HG02763 (cell line): ENCODE data around the gene LCMT1.
"Not testable (repeated sequence)": the region's sequence is repeated elsewhere in the genome, so short reads cannot be mapped to it uniquely, and the experiment has no call there.

Experiments used
- ATAC-seq: cut with Tn5 transposase; IDR thresholded peaks from one replicate; pipeline ENCODE4 v1.9.1; 2021; ENCODE audit warnings: mild to moderate bottlenecking, moderate library complexity; ENCODE audit not compliant: unreplicated experiment

LCMT1 gene

DNA sequence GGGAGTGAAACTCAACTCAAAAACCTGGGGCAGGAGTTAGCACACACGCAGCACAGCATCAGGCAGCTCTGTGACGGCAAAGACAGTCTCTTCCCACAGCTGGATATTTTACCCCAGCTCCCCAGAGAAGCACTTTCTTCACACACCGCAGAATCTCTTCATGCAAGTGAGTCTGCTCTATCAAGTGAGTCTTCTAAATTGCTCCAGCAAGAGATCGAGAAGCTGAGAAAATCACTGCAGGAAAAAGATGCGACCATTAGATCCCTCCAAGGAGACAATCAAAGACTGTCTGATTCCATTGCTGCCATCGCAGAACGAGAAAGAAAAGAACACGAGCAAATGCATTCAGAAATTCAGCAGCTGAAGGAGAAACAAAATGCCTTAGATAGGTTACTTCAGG, 16.9 kb upstream of the LCMT1 start:
- no peak for ATAC-seq

- ATAC-seq = no peak
These were observed 15.9 kb upstream of the LCMT1 start for GRCh38 chr16:25095636-25096035.

DNA sequence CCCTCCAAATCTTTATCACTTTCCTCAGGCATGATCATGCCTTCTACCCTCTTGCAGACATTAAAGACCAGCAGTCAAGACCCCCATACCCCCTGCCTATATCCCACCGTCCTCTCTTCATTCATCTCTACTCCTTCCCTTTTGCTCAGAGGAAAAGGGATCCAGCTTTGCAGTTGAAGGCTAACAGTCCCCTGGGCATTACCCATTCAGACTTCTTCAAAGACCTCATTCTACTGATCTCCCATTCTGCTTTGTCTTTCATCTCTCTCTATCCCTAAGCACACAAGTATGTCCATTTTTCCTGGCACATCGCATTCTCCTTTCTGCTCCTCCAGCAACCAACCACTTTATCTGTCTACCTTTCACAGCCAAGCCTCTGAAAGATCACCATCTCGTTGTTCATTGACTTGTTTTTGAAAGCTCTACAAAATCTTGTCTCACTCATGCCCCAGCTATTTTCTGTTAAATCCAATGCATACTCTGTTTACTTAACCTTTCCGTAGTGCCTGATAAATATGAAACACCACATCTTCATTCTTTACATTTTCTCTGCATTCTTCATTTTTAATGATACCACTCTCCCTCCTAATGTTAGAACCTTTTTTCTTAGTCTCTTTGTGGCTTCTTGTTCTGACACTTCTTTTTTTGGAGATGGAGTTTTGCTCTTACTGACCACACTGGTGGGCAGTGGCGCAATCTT, 14.1 kb upstream of the LCMT1 start:
- ATAC-seq = no peak

DNA sequence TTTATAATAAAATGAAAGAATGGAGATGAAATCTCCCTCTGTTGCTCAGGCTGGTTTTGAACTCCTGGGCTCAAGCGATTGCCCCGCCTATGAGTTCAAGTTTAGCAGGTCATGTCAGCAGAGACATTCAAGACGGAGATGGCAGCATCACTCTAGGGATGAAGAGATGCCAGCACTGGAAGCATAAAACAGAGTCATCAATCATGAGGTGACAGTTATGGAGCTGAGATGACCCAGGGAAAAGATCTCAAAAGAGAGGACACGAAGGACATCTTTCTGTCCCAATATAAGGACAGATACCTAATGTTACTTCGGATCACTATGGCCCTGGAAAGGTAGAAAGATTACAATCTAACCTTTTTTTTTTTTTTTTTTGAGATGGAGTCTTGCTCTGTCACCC, 11.0 kb upstream of the LCMT1 start:
- ATAC-seq = no peak

DNA sequence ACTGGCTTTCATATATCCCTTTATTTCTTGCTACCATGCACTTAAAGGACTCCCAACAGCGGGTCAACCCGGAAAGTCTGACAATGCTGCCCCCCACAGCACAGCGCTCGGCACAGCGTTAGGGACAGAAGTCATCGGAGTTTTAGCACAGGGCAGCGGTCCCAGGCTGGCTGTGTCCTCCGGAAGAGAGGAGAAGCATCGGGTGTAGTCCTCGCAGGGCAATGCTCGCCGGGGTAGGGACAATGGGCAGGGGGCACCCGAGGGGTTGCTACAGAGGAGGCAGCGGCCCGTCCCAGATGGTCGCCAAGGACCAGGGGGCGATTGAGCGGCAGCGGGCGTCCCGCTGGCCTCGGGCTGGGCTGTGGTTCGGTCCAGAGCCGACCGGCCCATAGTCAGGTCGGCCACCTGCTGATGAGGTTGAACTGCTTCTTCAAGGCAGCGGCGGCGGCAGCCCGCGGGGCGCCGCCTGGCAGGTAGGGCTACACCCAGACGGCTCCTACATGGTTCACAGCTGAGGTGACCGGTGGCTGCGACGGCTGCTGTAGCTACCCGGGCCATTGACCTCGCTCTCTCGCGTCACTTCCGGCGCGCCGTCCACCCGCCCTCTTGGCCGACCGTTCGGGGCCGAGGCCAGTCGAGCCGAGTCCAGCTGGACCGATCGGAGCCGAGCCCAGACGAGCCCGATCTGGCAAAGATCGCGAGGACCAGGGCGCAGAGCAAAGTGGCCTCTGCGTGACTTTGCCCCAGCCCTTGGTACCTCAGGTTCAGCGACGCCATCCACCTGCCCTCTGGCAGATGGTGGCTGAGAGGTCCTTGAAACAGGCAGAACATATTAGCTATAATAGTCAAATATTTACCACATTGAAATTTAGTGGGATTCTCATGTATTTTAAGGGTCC, 4.7 kb upstream of the LCMT1 start:
- ATAC-seq = no peak

DNA sequence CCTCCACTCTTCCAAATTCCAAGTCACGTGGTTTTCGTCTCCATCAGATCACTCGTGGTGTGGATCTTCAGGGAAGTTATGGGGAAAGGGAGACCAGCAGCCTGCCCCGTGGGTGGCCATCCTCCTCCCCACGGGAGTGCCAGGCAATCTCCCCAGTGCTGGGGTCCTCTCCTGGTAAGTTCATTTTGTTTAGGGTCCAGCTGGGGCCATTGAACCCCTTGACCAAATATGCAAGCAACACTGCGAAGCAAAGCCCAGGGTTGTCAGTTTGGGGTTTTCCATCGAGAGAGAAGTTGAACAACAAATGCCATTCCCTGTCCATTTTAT, 4.1 kb upstream of the LCMT1 start:
- ATAC-seq = no peak

DNA sequence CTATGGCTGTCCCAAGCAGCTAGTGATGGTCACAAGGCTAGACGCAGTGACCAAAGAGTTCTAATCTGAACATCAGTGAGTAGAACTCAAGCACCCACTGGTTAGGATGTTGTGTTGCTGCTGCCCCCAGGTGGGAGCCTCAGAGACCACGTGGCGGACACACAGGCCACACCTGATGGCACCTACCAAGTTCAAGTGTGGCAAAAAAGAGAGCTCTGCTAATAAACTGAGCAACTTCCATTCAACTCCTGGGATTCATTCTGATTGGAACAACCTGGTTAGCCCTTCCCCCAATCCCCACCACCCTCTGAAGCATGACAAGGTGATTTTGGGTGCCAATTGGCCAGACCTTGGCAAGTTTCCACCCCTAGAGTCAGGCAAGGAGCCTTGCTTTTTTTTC, 3.5 kb upstream of the LCMT1 start:
- ATAC-seq = no peak

GRCh38 chr16:25109643-25110042, 1.9 kb upstream of the LCMT1 start:
- ATAC-seq = no peak

DNA sequence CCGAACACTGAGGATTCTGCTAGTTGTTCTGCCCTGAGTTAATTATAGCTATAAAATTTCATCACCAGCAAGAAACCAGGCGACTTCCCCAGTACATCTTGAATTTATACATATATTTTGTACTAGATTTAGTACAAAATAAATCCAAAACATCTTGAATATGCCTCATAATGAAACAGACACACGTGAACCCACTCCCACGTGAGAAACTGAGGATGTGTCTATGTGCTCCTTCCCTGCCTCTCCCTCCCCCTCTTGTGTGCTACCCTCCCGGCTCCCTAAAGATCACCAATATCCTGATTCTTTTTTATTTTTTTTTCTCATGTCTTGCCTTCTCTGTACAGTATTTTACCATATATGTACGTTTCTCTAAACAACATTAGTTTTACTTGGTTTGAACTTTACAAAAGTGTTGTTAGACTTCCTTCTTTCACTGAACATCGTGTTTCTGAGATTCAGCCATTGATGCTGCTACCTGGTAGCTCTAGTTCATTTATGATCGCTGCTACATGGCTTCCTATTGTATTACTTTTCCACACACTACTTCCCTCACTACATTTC, 1.1 kb upstream of the LCMT1 start:
- no peak for ATAC-seq

DNA sequence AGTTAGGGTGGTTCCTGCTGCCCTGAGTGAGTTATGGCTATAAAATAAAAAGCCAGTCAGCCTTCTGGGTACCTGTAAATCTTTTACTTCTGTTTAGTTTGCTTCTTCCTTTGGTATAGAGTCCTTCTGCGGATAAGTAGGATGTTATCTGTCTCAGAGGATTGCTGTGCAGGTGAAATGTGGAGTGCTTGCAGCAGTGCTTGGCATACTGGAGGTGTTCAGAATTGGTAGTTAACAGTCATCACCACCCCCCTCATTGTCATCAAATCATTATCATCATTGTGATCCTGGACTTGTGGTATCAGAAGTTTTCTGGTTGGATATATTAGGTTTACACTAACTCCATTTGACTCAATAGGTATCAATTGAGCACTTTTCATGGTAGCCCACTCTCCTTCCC, 2.6 kb downstream of the LCMT1 start:
- no peak for ATAC-seq

GRCh38 chr16:25118851-25119578, 7.5 kb downstream of the LCMT1 start:
- no peak for ATAC-seq

GRCh38 chr16:25121824-25122600, 10.5 kb downstream of the LCMT1 start:
- ATAC-seq = no peak

DNA sequence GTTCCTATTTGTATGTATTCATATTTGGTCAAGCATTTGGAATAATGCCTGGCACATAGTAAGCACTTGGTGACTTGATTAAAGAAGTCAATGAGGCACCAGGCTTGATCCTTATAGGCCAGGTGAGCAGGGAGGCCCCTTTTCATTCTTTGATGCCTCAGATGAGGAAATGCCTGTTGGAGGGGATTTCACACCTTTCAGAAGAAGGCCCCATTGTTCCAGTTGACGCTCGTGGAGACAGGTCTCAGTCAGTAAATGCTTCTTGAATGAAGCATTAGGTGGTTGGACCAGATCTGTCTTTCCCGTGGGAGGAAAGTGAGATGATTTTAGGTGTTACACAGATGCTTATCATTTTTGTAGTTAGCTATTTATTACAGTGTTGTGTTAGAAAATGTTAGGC, 13.0 kb downstream of the LCMT1 start:
- no peak for ATAC-seq

GRCh38 chr16:25126086-25126666, 14.6 kb downstream of the LCMT1 start:
- ATAC-seq = not testable (repeated sequence)

- ATAC-seq = no peak
These were observed 15.3 kb downstream of the LCMT1 start for GRCh38 chr16:25126820-25127232.

DNA sequence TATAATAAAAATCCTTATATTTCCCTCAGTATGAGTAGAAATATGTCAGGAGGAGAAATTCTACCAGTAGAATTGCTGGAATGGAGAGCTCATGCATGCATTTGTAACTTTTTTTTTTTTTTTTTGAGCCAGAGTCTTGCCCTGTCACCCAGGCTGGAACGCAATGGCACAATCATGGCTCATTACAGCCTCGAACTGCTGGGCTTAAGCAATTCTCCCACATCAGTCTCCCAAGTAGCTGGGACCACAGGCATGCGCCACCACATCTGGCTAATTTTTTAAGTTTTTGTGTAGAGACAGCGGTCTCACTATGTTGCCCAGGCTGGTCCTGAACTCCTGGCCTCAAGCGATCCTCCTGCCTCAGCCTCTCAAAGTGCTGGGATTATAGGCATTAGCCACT, 21.2 kb downstream of the LCMT1 start:
- ATAC-seq = not testable (repeated sequence)

DNA sequence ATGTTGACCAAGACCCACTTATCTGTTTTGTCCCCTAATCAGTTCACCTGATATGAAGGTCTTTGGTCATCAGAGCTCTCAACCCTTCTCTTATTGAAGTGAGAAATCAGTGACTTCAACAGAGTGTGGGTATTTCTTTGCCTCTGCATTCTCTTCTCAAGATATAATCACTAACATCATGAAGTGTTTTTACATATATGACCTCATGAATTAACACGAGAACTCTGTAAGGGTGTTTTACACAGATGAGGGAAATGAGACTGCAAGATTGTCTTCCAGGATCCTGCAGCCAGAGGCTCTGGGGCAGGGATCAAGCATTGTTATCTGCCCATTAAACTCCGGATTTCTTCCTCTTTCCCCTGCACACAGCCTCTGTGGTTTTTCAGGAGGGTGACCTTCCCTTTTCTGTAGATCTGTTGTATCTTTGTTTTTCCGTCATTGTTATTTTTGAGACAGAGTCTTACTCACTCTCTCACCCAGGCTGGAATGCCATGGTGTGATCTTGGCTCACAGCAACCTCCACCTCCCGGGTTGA, 22.7 kb downstream of the LCMT1 start:
- ATAC-seq = no peak

DNA sequence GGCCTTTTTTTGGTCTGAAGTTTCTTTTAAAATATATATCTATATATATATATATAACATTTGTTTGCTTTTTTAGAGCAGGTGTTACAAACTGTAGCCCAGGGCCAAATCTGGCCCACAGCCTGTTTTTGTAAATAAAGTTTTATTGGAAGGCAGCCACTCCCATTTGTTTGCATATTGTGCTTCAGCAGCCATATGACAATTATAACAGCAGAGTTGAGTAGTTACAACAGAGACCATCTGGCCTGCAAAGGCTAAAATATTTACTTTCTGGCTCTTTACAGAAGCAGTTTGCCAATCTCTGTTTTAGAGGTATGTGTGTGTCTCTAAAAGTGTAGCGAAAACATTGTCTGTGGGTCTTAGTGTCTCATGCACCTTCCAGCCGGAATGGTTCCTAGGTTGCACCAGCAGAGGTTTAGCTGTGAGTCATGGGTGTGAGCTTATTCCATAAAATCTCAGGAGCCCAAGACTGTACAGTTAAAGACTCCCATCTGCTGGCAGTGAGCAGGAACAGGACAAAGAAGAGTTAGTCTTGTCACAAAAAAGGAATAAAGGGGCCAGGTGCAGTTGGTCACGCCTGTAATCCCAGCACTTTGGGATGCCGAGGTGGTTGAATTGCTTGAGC, 23.8 kb downstream of the LCMT1 start:
- ATAC-seq = no peak

- no peak for ATAC-seq
These were observed 26.6 kb downstream of the LCMT1 start for GRCh38 chr16:25138130-25138529.

- ATAC-seq = no peak
These were observed 28.9 kb downstream of the LCMT1 start for GRCh38 chr16:25140459-25140858.
